GM19328 (cell line): Measurements from ENCODE around the gene CACNG5.

Experiments used
- ATAC-seq: cut with Tn5 transposase; IDR thresholded peaks from one replicate; pipeline ENCODE4 v1.9.1; 2021; ENCODE audit warnings: mild to moderate bottlenecking, moderate library complexity; ENCODE audit not compliant: unreplicated experiment

Gene CACNG5

GRCh38 chr17:66819466-66819865 lies 15.5 kb upstream of the CACNG5 start:
- ATAC-seq, result no peak

DNA sequence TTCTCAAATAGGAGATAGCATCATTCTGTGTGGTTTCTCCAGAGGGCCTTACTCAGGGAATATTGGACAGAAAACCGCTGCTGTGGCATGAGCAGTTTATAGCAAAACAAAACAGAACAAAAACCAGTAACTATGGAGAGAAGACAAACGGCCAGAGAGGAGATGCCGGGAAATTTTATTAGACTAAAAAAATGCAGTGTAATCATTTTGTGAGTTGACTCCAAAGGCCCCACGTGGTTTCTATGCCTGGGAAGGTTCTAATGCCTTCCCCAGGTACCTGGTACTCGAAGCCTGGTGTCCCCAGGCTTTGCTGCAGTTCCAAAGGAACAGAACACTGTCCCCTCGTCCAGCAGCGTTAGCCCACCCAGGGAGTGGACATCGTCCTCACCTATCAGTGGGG lies 12.9 kb upstream of the CACNG5 start:
- no peak for ATAC-seq

DNA sequence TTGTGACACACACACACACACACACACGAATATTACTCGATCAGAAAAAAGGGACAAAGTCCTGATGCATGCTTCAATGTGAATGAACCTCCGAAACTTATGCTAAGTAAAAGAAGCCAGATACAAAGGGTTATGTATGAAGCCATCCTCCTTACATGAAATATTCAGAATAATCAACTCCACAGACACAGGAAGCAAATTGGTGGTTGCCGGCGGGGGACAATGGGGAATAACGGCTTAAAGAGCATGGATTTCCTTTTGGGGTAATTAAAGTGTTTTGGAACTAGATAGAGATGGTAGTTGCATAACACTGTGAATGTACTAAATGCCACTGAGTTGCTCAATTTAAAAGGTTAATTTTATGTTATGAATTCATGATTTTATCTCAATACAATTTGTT lies 8.1 kb upstream of the CACNG5 start:
- no peak for ATAC-seq

DNA sequence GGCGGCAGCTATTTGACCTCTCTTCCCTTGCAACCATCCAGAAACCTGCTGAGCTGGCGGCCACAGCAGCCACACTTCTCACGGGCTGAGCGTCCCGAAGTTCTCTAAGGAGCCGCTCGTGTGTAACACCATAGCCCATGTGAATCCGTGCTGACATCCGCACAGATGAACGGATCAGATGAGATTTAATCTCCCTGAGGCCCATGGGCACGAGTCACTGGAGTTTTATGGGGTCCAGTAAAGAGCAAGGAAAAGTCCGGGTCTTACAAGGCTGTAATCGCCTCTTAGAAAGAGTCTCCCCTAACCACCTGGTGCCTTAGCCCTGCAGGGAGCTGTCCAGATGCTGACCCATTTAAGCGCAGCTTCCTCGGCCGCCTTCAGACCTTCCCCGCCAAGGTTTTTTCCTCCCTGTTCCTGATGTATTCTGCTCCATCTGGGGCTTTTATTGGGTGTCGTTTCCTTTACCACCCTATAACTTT lies 5.5 kb upstream of the CACNG5 start:
- ATAC-seq, result no peak

DNA sequence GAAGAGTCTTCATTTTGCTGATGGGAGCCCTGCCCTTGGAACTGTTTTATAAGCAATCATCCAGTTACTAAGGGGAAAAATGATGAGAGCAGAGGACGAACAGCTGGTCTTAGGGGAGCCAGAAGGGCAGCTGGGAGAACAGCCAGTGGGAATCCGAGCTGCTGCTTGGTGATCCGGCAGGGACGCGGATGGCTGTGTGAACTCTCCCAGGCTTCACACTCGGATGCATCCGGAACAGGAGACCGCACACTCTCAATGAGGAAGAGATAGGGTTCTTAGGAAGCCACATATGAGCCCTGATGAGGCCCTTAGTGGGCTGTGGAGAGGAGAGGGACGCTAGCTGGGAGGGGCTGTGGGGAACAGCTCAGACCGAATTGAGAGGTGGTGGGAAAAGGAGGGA lies 5.0 kb upstream of the CACNG5 start:
- ATAC-seq, result no peak

GRCh38 chr17:66830451-66830850 lies 4.5 kb upstream of the CACNG5 start:
- no peak for ATAC-seq

DNA sequence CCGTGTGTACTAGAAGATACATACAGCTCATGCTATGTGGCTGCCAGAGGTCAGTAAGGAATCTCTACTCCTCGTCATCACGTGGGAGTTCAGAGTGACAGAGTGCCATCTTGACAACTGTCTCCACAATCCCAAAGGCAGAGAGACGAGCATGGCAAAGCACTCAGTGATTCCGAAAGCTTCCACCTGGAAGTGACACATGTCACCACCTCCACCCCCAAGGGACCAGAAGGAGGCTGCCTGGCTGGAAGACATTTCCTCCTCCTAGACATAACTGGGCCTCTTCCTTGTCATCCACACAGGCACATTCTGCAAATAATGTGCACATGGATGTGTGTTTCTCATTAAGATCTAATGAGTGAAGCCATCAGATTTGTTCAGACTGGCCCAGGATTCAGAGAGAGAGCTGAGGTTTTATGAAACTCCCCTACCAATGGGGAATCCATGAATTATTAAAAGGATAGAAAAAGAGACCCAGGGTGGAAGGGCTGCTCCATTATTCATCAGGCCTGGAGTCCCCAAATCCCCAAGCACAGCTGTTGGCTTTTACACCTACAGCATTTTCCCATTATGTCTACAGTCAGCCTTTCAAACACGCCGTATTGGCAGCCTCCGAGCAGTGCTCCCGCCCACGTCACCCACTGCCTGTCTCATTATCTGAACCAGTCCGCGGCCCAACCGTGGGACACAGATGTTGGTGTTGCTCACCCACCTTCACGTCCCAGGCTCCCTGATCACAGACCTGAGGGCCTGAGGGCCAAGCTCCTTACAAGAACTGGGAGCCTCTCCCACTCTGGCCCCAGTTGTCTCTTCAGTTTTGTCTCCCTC lies 3.3 kb upstream of the CACNG5 start:
- no peak for ATAC-seq

GRCh38 chr17:66833201-66833600 lies 1.7 kb upstream of the CACNG5 start:
- ATAC-seq, result no peak

GRCh38 chr17:66834426-66834918 lies 445 bp upstream of the CACNG5 start:
- no peak for ATAC-seq

DNA sequence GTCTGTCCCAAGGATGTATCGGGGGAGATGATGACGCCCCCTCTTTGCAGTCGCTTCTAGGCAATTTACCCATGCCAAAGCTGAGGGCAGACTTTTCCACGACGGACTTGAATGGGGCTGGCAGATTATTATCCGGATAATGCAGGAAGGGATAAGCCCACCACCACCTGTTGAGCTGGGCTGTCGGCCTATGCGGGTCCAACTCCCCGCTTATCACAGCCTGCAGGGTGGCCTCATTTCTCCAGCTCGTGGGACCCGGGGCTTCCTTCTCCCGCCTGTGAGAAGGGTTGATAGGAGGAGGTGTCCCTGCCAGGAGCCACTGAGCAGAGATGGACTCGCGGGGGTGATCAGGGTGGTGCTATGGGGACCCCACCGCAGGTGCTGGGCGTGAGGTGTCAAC lies 559 bp downstream of the CACNG5 start:
- no peak for ATAC-seq

DNA sequence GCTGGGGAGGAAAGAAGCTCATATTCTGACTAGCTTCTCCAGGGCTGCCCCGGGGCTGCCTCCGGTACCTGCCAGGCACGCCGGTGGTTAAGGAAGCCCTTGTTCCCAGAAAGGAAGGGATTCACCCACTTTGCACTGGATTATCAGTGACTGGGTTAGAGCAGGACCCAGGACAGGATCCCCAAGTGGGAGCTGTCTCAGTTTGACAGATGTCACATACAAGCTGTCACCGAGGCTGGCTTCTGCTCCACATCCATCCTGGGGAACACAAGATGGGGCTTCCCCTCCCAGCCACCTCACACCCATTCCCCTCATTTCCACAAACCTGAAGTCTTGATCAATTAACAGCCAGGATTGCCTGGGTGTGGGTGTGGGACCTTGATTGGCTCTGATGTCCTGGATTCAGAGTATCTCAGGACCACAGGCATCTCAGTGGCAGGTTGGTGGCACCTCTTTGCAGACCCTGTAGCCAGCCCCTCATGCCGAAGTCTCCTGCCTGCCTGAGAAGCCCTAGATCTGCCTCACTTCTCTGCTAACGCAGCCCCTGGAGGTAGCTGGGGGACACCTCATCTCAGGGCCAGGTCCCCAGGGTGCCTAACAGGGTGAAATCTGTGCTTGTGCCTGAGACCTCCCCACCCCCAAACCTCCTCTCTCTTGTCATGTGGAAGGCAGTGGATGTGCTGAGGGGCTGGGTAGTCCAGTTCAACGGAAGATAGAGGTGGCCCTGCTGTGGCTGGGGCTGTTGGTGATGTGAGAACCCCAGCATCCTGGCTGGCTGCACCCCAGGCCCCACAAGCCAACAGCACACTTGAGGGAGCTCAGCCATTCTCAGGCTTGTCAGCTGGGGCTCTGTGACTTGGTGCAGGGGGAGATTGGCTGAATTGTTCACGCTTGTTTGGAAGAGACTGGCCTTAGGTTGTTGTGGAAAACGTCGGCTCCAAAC lies 1.4 kb downstream of the CACNG5 start:
- ATAC-seq, result no peak

- no peak for ATAC-seq
Measured at GRCh38 chr17:66837226-66837625, 2.3 kb downstream of the CACNG5 start.

- no peak for ATAC-seq
Measured at GRCh38 chr17:66837885-66838665, 3.2 kb downstream of the CACNG5 start.

DNA sequence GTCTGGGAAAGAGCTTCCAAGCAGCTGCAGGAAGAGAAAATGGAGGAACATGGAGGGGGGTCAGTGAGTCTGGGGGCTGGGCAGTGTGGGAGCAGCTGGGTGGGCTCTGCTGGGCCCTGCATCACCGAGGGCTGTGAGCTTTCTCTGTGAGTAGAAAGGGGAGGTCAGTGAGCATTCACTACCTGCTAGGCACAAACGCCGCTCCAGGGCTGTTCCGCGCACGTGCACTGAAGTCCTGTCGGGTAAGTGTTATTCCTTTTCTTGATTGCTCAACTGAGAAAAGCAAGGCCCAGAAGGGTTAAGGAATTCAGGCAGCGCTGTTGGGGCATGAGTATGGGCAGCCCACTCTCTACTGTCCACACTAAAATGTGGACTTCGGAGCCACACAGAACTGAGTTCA lies 4.7 kb downstream of the CACNG5 start:
- ATAC-seq, result no peak

DNA sequence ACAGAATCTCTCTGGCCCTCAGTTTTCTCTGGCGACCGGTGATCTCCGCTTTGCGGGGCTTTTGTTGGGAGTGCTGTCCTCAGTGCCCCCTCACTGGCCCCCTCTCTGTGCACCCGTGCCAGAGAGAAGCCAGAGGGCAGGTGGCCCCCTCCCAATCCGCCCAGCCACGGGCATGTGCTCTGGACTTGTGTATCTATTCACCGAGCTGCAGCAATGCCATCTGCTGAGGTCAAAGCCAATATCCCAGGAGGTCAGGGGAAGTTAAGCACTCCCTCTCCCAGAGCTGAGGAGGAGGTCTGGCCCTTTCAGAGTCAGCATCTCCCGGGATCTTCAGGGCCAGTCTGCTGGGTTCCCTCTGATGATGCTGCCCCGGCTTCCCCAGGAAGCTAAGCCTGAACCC lies 5.1 kb downstream of the CACNG5 start:
- no peak for ATAC-seq

DNA sequence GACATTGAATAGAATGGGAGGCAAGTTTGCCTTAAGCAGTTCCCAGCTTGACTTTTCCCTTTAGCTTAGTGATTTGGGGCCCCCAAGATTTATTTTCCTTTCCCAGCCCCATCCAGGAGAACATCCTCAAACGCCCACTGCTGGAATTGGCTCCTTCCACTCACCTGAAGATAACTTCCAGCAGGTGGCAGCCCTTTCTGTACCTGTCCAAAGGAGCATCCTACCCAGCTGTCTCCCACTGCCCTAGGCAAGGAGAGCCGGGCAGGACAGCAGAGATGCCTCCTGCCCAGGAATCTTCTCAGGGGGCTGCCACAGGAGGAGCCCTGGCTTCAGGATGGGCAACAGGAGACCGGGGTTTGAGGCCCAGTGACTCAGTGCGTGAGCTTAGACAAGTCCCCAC lies 6.4 kb downstream of the CACNG5 start:
- ATAC-seq, result no peak

GRCh38 chr17:66841744-66842143 lies 6.8 kb downstream of the CACNG5 start:
- ATAC-seq, result no peak

- no peak for ATAC-seq
Measured at GRCh38 chr17:66842505-66842904, 7.6 kb downstream of the CACNG5 start.

- ATAC-seq, result no peak
Measured at GRCh38 chr17:66842959-66843358, 8.0 kb downstream of the CACNG5 start.

- ATAC-seq, result no peak
Measured at GRCh38 chr17:66843627-66844026, 8.7 kb downstream of the CACNG5 start.

DNA sequence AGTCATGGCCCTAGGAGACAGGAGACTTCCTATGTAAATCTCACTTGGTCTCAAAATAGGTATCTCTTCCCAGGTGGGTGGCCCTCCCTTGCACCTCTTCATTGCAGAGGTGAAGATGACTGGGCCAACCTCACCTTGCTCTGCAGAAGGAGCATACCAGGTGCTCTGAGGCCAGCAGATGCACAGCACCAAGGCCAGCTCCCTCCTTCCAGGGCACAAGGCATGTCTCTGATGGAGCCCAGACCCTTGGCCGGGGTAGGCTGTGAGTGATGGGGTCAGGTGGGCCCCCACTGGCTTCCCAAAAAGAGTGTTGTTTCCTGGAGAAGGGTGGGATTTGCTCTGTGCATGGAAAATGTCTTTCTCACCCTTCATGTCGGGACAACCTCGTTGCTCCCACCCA lies 12.8 kb downstream of the CACNG5 start:
- ATAC-seq, result no peak
